GM12873 (cell line): Measurements from ENCODE around the gene MEX3B.

Experiments used
- TF ChIP-seq, protein P1 (sequence below): IDR thresholded peaks from 2 replicates; pipeline ENCODE4 v1.5.1; 2012; ENCODE audit warnings: low read depth, mild to moderate bottlenecking, moderate library complexity, low read length, control low read depth; ENCODE audit not compliant: insufficient read depth; ENCODE audit errors: missing control alignments

Gene MEX3B

DNA sequence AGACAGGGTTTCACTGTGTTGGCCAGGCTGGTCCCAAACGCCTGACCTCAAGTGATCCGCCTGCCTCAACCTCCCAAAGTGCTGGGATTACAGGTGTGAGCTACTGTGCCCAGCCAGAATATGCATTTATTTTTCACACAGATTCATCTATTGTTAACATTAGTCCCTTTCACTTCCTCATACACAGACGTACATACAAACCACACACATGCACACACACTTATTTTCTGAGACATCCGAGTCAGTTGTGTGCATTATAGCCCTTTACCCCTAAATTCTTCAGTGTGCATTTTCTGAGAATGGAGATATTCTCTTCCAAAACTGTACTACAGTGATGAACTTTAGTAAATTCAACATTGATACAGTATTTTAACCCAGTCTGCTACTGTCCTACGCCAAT, 15.0 kb upstream of the MEX3B start:
- TF ChIP-seq, protein P1, sequence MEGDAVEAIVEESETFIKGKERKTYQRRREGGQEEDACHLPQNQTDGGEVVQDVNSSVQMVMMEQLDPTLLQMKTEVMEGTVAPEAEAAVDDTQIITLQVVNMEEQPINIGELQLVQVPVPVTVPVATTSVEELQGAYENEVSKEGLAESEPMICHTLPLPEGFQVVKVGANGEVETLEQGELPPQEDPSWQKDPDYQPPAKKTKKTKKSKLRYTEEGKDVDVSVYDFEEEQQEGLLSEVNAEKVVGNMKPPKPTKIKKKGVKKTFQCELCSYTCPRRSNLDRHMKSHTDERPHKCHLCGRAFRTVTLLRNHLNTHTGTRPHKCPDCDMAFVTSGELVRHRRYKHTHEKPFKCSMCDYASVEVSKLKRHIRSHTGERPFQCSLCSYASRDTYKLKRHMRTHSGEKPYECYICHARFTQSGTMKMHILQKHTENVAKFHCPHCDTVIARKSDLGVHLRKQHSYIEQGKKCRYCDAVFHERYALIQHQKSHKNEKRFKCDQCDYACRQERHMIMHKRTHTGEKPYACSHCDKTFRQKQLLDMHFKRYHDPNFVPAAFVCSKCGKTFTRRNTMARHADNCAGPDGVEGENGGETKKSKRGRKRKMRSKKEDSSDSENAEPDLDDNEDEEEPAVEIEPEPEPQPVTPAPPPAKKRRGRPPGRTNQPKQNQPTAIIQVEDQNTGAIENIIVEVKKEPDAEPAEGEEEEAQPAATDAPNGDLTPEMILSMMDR, result no peak

DNA sequence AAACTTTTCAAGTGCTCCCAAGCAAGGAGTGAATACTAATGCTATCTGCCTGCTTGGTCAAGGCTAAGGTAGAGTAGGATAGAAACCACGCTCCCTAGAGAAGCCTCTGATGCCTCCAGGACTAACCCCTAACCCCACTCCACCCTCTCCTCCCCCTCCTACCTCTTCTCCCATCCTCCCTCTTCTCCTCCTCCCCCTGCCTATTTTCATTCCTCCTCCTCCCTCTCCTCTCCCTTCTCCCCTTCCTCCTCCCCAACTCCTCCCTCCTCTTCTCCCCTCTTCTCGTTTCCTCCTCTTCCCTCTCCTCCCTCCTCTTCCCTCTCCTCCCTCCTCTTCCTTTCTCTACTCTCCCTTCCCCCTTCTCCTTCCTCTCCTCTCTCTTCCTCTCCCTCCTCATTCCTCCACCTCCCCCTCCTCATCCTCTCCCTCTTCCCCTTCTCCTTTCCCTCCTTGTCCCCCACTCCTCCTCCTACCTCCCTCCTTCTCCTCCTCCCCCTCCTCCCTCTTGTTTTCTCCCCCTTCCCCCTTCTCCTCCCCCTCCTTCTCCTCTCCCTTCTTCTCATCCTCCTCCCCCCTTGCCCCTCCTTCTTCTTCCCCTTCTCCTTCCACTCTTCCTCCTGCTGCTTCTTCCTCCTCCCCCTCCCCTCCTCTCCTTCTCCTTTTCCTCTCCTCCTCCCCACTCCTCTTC, 12.8 kb upstream of the MEX3B start:
- TF ChIP-seq, protein P1, result no peak

DNA sequence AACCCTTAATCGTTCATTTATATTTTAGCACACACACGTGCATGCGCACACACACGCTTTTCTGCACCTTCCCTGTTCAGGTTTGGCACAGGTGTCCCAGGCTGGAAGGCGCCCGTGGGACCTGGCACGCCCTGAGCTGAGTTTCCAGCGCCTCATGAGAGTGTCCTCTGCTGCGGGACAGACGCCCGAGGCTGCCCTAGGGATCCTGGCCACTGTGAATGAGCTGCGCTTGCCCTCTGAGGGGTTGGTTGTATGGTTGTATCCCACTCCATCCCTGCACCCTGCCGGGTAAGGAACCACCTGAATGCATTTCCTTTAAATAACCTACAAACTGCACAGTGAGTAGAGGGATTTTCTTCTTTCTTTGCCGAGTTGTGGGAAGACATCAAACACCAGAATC, 12.2 kb upstream of the MEX3B start:
- TF ChIP-seq, protein P1, result no peak

DNA sequence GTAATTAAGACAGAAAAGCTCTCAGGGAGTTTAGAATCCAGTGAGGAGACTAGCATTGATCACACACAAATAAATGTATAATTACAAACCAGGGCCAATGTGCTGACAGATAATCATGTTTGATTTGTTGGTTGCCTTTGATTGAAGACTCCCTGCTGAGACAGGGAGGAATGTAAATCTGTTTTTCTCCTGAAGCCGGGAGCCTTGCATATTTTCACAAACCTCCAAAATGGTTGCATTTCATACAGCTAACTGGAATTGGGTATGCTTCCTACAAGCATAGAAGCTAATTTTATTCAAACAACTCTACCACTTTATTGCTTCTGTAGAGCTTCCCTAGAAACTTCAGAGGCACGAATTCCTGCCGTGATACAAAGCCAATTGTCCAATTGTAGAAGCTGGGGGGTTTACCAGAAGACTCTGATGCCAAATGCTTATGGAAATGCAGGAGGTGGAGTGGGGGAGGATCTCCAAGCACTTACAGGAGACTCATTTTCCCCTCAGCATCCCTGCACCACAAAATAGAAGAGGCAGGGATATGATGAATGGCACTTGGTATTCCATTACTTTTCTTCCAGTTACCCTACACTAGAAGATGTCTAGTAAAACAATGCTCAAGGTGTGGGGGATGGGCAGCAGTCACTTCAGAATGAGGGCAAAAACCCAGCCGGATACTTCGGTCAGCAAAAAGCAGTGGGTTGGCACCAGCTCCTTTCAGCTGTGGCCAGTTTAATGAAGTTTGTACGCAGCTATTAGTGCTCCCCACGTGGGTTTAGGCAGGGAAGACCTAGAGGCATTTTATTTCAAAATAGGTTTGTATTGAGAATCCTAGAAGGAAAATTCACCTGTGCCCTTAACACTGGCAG, 11.4 kb upstream of the MEX3B start:
- TF ChIP-seq, protein P1, result no peak

DNA sequence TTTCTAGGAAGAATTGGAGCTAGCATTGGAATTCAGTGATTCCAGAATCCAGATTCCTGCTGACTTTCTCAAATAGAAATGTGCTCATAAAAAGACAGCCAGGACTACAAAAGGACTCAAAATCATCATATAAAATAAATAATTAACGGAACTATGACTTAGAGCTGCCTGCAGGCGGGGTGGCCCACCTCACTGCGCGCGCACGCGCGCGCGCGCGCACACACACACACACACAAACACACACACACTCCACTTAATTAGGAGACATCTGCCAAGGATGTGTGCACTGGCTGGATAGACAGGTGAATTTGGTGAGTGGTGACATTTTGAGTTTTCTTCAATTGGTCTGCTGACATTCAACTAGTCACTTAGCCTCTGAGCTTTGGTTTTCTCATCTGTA, 6.9 kb upstream of the MEX3B start:
- TF ChIP-seq, protein P1, result no peak

DNA sequence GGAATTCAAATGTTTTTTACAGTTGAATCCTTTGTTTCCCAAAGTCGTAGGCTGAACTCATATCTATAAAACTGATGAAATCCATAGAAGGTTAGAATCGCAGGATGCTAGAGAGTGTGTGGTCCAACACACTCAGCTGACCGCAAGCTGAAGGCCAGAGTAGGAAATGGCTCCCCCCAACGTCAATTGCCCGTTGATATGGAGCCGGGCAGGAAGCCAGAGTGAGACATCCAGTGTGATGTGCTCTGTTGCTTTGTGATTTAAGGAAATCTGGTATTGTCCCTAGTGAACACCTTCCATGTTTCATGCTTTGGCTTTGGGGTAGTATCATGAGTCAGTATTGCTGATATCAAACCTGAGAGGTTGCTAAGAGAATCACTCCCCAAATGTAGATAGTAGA, 5.8 kb upstream of the MEX3B start:
- TF ChIP-seq, protein P1, result no peak

DNA sequence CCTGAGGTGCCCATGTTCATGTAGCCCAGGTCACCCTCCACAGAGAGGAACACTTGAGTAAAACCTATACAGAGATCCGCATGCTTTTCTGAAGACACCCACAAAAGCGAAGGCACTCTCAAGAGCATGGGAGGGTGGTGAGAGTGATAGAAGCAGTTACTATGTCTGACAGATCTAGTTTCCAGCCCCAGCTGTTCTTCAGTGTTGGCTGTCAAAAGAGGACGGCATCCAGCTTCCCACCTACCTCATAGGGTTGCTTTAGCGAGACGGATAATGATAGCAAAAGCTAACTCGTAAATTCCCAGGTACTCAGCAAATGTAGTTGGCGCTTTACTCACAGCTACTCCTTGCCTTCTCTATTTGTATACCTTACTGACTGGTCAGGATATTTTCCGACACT, 3.0 kb upstream of the MEX3B start:
- TF ChIP-seq, protein P1, result no peak
